Upper lobe of right lung (tissue), 1 donor: ENCODE data around the gene WDHD1. TPM values are rescaled to one million over a fixed set of nuclear protein-coding genes. Genes with fewer than 3 reads are reported as not detected.

ENCODE experiments used
- ATAC-seq: fragments of 200-7000 bp; cut with Tn5 transposase; one replicate; pipeline ENCODE4 v1.9.1; 2020; ENCODE audit warnings: mild to moderate bottlenecking, moderate library complexity
- DNase-seq: peaks from one replicate; pipeline ENCODE4 v3.0.0-alpha.2; 2020
- H3K27ac ChIP-seq: fragments of 200-600 bp; one replicate; pipeline ENCODE4 v1.8.0; 2022
- H3K27me3 ChIP-seq: fragments of 200-600 bp; one replicate; pipeline ENCODE4 v1.8.0; 2022; ENCODE audit warnings: mild to moderate bottlenecking
- H3K36me3 ChIP-seq: fragments of 200-600 bp; one replicate; pipeline ENCODE4 v1.8.0; 2022
- H3K4me1 ChIP-seq: fragments of 200-600 bp; one replicate; pipeline ENCODE4 v1.8.0; 2022
- H3K4me3 ChIP-seq: fragments of 200-600 bp; one replicate; pipeline ENCODE4 v1.8.0; 2022; ENCODE audit warnings: mild to moderate bottlenecking
- H3K9me3 ChIP-seq: fragments of 200-600 bp; one replicate; pipeline ENCODE4 v1.8.0; 2022
- intact Hi-C: fragments of 100-400 bp; cut with DNase I; formaldehyde crosslinking; loops from one replicate; pipeline ENCODE4 v1.11.0; 2022
- total RNA-seq: library from RNA; stranded (reverse); fragmentation: NEBNext Ultra II Directional; extraction: Animal tissue kit (Norgen Biotek cat#: 25700); gene quantifications from one replicate; pipeline ENCODE4 v1.2.1, GENCODE V29; 2021
- TF ChIP-seq, protein P1 (sequence below): fragments of 200-600 bp; IDR thresholded peaks from one replicate; pipeline ENCODE4 v1.8.0; 2022; ENCODE audit warnings: antibody characterized with exemption
- donor health status: DM: no; HTN: yes; CAD: no; lungs with severe emphysema.

The WDHD1 gene
- total RNA-seq, 1 donor from 2014 or later, result 3.5 TPM

DNA sequence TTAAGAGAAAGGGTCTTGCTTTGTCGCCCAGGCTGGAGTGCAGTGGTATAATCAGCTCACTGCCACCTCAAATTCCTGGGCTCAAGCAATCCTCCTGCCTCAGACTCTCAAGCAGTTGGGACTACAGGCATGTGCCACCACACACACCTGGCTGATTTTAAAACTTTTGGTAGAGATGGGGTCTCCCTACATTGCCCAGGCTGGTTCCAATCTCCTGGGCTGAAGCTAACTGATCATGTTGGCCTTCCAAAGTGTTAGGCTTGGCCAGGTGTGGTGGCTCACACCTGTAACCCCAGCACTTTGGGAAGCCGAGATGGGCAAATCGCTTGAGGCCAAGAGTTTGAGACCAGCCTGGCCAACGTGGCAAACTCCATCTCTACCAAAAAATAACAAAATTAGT is 80.4 kb downstream of the WDHD1 start:
- TF ChIP-seq, protein P1, sequence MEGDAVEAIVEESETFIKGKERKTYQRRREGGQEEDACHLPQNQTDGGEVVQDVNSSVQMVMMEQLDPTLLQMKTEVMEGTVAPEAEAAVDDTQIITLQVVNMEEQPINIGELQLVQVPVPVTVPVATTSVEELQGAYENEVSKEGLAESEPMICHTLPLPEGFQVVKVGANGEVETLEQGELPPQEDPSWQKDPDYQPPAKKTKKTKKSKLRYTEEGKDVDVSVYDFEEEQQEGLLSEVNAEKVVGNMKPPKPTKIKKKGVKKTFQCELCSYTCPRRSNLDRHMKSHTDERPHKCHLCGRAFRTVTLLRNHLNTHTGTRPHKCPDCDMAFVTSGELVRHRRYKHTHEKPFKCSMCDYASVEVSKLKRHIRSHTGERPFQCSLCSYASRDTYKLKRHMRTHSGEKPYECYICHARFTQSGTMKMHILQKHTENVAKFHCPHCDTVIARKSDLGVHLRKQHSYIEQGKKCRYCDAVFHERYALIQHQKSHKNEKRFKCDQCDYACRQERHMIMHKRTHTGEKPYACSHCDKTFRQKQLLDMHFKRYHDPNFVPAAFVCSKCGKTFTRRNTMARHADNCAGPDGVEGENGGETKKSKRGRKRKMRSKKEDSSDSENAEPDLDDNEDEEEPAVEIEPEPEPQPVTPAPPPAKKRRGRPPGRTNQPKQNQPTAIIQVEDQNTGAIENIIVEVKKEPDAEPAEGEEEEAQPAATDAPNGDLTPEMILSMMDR, result no peak
- Histone ChIP-seq H3K27ac (no peak overlapping the region), H3K36me3 (no peaks in the 10 kb centered on the region), H3K27me3 (no peaks in the 10 kb centered on the region), H3K4me1 (no peaks in the 10 kb centered on the region), H3K4me3 (no peak overlapping the region), H3K9me3 (no peaks in the 10 kb centered on the region)
- no peak for DNase-seq
- ATAC-seq, result no peak
- intact Hi-C loops, result no loop called here

DNA sequence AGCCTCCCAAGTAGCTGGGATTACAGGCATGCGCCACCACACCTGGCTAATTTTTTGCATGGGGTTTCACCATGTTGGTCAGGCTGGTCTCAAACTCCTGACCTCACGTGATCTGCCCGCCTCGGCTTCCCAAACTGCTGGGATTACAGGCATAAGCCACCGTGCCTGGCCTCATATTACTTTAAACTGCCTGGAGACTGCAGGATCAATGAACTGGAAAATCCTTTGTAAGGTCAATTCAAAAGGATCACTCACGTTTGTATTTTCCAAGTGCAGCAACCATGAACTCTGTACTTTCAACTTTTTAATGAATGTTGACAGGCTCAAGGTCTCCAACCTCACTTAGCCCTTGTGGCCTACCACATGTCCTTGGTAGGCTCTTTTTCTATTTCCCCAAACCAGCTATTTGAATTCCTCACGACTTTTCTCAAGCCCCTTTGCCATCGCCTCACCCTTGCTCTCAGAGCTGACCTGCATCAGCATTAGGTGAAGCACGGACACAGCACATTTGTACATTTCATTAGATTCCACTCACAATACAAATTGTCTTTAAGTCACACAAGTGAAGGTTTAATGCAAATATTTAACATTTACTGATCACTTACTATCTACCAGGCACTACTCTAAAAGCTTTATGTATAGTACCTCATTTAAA is 82.0 kb downstream of the WDHD1 start:
- no peaks in the 10 kb centered on the region for H3K4me1 ChIP-seq
- H3K27ac ChIP-seq, result no peak overlapping the region
- ATAC-seq (no peak), DNase-seq (no peak)
- intact Hi-C loops, result no loop called here
- no peaks in the 10 kb centered on the region for H3K9me3 ChIP-seq
- no peaks in the 10 kb centered on the region for H3K27me3 ChIP-seq
- TF ChIP-seq, protein P1, result no peak
- no peak overlapping the region for H3K4me3 ChIP-seq
- no peaks in the 10 kb centered on the region for H3K36me3 ChIP-seq

DNA sequence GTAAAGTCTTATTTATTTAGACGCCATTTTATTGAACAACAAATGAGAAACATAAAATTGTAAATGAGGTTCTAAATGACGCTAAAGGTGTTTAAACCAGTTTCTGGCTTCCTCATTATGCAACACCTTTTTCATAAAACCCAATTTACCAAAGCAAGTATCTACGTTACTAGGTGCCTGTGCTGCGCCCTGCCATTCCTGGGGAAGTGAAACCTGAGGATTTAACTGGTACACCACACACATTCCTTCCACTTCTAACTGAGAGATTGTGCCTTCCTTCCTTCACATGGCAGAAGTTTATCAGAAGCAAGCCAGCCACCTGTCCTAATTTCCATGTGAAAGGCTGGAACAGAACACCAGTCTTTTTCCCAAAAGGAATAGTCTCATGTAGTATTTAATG is 84.0 kb downstream of the WDHD1 start:
- ATAC-seq (no peak), DNase-seq (no peak)
- intact Hi-C loops, result no loop called here

DNA sequence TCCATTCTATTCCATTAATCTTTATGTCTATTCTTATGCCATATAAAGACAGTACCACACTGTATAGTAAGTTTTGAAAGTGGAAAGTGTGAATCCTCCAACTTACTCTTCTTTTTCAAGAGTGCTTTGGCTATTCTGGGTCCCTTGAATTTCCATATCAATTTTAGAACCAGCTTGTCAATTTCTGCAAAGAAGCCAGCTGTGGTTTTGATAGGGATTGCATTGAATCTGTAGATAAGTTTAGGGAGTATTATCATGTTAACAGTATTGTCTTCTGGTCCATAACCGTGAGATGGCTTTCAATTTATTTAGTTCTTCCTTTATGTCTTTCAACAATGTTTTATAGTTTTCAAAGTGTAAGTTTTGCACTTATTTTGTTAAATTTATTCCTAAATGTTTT is 90.1 kb downstream of the WDHD1 start:
- ATAC-seq (no peak), DNase-seq (no peak)
- Histone ChIP-seq H3K9me3 (no peaks in the 10 kb centered on the region), H3K36me3 (no peaks in the 10 kb centered on the region), H3K27me3 (no peaks in the 10 kb centered on the region), H3K27ac (no peak overlapping the region), H3K4me1 (no peaks in the 10 kb centered on the region), H3K4me3 (no peak overlapping the region)
- intact Hi-C loops, result no loop called here
- TF ChIP-seq, protein P1, result no peak

More for the DNA sequence above, 84.0 kb downstream of the WDHD1 start:
- Histone ChIP-seq H3K9me3 (no peaks in the 10 kb centered on the region), H3K4me3 (no peak overlapping the region), H3K4me1 (no peaks in the 10 kb centered on the region), H3K36me3 (no peaks in the 10 kb centered on the region), H3K27ac (no peak overlapping the region), H3K27me3 (no peaks in the 10 kb centered on the region)
- TF ChIP-seq, protein P1, result no peak

DNA sequence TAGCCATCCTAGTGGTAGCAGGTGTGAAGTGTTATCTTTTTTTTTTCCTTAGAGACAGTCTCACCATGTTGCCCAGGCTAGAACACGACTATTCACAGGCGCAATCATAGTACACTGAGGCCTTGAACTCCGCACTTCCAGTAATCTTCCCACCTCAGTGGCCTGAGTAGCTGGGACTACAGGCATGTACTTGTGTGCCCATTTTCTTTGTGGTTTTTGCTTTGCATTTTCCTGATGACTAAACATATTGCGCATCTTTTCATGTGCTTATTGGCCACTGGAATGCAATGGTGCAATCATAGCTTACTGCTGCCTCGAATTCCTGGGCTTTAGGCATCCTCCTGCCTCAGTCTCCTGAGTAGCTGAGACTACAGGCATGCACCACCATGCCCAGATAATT is 90.9 kb downstream of the WDHD1 start:
- no peaks in the 10 kb centered on the region for H3K9me3 ChIP-seq
- DNase-seq (no peak), ATAC-seq (no peak)
- no peak overlapping the region for H3K27ac ChIP-seq
- TF ChIP-seq, protein P1, result no peak
- H3K4me3 ChIP-seq, result no peak overlapping the region
- no peaks in the 10 kb centered on the region for H3K36me3 ChIP-seq
- no peaks in the 10 kb centered on the region for H3K27me3 ChIP-seq
- intact Hi-C loops, result no loop called here
- no peaks in the 10 kb centered on the region for H3K4me1 ChIP-seq

DNA sequence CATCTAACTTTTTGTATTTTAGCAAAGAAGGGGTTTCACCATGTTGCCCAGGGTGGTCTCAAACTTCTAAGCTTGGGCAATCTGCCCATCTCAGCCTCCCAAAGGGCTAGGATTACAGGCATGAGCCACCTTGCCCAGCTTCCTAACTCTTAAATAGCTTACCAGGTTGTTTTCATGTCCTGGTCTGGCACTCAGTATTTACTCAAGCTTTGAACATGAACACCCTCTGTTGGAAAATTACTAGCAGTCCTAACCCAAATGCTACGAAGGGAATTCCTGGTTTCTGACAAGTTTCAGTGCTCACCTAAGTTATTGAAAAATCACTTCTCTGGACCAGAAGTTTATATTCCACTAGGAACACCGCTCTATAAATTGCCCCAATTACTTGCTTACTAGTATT is 91.8 kb downstream of the WDHD1 start:
- Histone ChIP-seq H3K27ac (no peak overlapping the region), H3K27me3 (no peaks in the 10 kb centered on the region), H3K36me3 (no peaks in the 10 kb centered on the region), H3K4me1 (no peaks in the 10 kb centered on the region), H3K4me3 (no peak overlapping the region), H3K9me3 (no peaks in the 10 kb centered on the region)
- no peak for DNase-seq
- TF ChIP-seq, protein P1, result no peak
- intact Hi-C loops, result no loop called here
- no peak for ATAC-seq
